ENCODE data around the gene TRIP4. TPM values are rescaled to one million over a fixed set of nuclear protein-coding genes. Genes with fewer than 3 reads are reported as not detected.
A peak's percentile ranks its signal among the peaks of the same experiment; 100 is the strongest.
"Not testable (repeated sequence)": the region's sequence is repeated elsewhere in the genome, so short reads cannot be mapped to it uniquely, and the experiment has no call there.

The TRIP4 gene
- total RNA-seq, 2 donors from 2014 or later = 11.7 to 15.5 TPM

DNA sequence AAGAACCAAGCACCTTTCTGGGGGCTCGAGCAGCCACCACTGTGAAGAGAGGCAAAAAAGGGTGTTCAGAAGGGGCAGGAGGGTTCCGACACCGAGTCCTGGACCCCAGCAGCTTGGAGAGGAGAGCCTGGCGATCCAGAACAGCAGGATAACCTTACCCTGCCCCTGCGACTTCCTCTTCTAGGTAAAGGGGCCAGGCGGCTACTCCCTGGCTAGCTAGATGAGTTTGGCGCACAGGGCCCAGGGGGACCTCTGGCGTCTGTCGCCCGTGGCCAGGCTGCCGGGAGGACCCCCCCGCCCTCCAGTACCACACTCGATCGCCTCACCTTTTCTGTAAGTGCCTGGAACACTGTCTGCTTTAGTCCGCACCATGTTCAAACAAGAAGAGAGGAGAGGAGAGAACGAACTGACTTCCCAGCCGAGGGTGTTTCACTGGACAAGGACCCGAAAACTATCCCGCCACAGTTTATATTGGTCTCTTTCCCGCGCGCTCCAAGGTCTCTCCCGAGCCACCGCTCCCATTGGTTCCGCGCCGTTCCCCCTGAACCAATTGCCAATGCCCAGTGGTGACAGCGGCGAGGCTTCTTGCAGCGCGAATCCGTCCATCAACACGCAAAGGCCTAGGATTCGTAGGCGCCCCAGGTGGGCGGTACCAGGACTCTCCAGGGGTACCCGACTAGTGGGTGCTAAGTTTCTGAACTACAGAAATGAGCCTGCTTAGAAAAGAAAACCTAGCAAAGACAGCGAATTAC, 6.5 kb upstream of the TRIP4 start, which contains the start of gene PCLAF:
PCLAF (minus strand) TSS at position 442 of the 752 bp plus-strand sequence; CDS start at position 372, 70 bp downstream.
- no peaks in the 10 kb centered on the region for H3K27me3 ChIP-seq
- ATAC-seq = peak; percentile 99
- intact Hi-C loops (cut with DNase I) = no loop called here
- no peaks in the 10 kb centered on the region for H3K36me3 ChIP-seq (replicated peaks in 1 of 2; ENCODE audit: insufficient read depth in 1 of 2, low read depth in 2 of 2)
- TF ChIP-seq, protein P1, sequence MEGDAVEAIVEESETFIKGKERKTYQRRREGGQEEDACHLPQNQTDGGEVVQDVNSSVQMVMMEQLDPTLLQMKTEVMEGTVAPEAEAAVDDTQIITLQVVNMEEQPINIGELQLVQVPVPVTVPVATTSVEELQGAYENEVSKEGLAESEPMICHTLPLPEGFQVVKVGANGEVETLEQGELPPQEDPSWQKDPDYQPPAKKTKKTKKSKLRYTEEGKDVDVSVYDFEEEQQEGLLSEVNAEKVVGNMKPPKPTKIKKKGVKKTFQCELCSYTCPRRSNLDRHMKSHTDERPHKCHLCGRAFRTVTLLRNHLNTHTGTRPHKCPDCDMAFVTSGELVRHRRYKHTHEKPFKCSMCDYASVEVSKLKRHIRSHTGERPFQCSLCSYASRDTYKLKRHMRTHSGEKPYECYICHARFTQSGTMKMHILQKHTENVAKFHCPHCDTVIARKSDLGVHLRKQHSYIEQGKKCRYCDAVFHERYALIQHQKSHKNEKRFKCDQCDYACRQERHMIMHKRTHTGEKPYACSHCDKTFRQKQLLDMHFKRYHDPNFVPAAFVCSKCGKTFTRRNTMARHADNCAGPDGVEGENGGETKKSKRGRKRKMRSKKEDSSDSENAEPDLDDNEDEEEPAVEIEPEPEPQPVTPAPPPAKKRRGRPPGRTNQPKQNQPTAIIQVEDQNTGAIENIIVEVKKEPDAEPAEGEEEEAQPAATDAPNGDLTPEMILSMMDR (IDR thresholded peaks at IDR 0.05) = peak in 1 of 7 experiments; percentile 12
- no peak for TF ChIP-seq POLR2A (IDR thresholded peaks at IDR 0.05)
- H3K4me3 ChIP-seq = peak within 1 kb of the TSS; percentile 23 to 29
- WGBS, 2 donors = 1 to 4% methylated on average over 22 to 38 of the region's 38 CpGs
- no peaks in the 10 kb centered on the region for H3K9me3 ChIP-seq
- peak; percentile 89 to 93 (median 92) for DNase-seq
- peaks cover 14% of the 10 kb centered on the region for H3K4me1 ChIP-seq
- no peak within 1 kb of the TSS for H3K27ac ChIP-seq

GRCh38 chr15:64383760-64384159, 3.9 kb upstream of the TRIP4 start:
- no peak for ATAC-seq
- Histone ChIP-seq H3K4me1 (peaks cover 29% of the 10 kb centered on the region), H3K27ac (no peak overlapping the region), H3K4me3 (no peak overlapping the region), H3K36me3 (replicated peaks in 1 of 2; ENCODE audit: insufficient read depth in 1 of 2, low read depth in 2 of 2) (no peaks in the 10 kb centered on the region), H3K27me3 (no peaks in the 10 kb centered on the region), H3K9me3 (no peaks in the 10 kb centered on the region)
- intact Hi-C loops (cut with DNase I) = no loop called here
- no peak for DNase-seq
- 72 to 82% methylated on average over 2 of the region's 2 CpGs for WGBS, 2 donors
- no peak for TF ChIP-seq POLR2A (IDR thresholded peaks at IDR 0.05)
- TF ChIP-seq, protein P1 (IDR thresholded peaks at IDR 0.05) = no peak

- Histone ChIP-seq H3K4me3 (no peak overlapping the region), H3K4me1 (peaks cover 28% of the 10 kb centered on the region), H3K9me3 (no peaks in the 10 kb centered on the region), H3K36me3 (replicated peaks in 1 of 2; ENCODE audit: insufficient read depth in 1 of 2, low read depth in 2 of 2) (no peaks in the 10 kb centered on the region), H3K27me3 (no peaks in the 10 kb centered on the region), H3K27ac (no peak overlapping the region)
- TF ChIP-seq POLR2A (IDR thresholded peaks at IDR 0.05) = no peak
- TF ChIP-seq, protein P1 (IDR thresholded peaks at IDR 0.05) = no peak
- 90% methylated on average over 4 to 7 of the region's 7 CpGs for WGBS, 2 donors
- intact Hi-C loops (cut with DNase I) = no loop called here
- DNase-seq (no peak), ATAC-seq (no peak)
These were observed 1.3 kb upstream of the TRIP4 start for GRCh38 chr15:64386291-64386690.

DNA sequence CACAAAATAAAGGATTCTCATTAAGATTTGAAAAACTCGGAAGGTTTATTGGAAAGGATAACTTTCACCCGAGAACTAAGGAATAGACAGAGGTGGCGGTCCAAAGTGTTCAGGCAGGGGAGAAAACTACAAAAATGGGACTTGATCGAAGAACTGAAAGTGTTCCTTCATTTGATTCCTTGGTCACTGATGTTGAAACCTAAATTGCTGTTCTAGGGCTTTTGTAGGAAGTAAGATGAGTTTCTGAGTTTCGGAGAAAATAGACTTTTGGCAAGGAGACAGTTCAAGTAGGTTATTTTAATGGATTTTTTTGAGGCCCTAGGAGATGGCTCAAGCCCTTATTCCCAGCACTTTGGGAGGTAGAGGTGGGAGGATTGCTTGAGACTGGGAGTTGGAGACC, 1.4 kb downstream of the TRIP4 start:
- ATAC-seq = no peak
- Histone ChIP-seq H3K4me3 (no peak overlapping the region), H3K27me3 (no peaks in the 10 kb centered on the region), H3K9me3 (no peaks in the 10 kb centered on the region), H3K27ac (no peak overlapping the region), H3K36me3 (replicated peaks in 1 of 2; ENCODE audit: insufficient read depth in 1 of 2, low read depth in 2 of 2) (no peaks in the 10 kb centered on the region), H3K4me1 (peaks cover 22% of the 10 kb centered on the region)
- TF ChIP-seq, protein P1 (IDR thresholded peaks at IDR 0.05) = no peak
- no peak for TF ChIP-seq POLR2A (IDR thresholded peaks at IDR 0.05)
- WGBS, 2 donors = 90 to 91% methylated on average over 5 of the region's 5 CpGs
- intact Hi-C loops (cut with DNase I) = no loop called here
- DNase-seq = no peak

- H3K9me3 ChIP-seq; H3K4me3 ChIP-seq; DNase-seq; ATAC-seq; H3K27me3 ChIP-seq; intact Hi-C loops (cut with DNase I); H3K36me3 ChIP-seq (replicated peaks in 1 of 2; ENCODE audit: insufficient read depth in 1 of 2, low read depth in 2 of 2); H3K27ac ChIP-seq: not testable (repeated sequence)
- 78 to 92% methylated on average over 3 of the region's 3 CpGs for WGBS, 2 donors
- H3K4me1 ChIP-seq = peaks cover 11% of the 10 kb centered on the region
These were observed 4.8 kb downstream of the TRIP4 start for GRCh38 chr15:64392471-64392870.

All from body of pancreas (tissue), 4 donors.